ENCODE data around the gene PDCD4.
"Not testable (repeated sequence)": the region's sequence is repeated elsewhere in the genome, so short reads cannot be mapped to it uniquely, and the experiment has no call there.

The PDCD4 gene

GRCh38 chr10:110885932-110886674 is 14.4 kb downstream of the PDCD4 start:
- no peak for DNase-seq

- no peak for DNase-seq
Observed at GRCh38 chr10:110887560-110887959, 15.8 kb downstream of the PDCD4 start.

DNA sequence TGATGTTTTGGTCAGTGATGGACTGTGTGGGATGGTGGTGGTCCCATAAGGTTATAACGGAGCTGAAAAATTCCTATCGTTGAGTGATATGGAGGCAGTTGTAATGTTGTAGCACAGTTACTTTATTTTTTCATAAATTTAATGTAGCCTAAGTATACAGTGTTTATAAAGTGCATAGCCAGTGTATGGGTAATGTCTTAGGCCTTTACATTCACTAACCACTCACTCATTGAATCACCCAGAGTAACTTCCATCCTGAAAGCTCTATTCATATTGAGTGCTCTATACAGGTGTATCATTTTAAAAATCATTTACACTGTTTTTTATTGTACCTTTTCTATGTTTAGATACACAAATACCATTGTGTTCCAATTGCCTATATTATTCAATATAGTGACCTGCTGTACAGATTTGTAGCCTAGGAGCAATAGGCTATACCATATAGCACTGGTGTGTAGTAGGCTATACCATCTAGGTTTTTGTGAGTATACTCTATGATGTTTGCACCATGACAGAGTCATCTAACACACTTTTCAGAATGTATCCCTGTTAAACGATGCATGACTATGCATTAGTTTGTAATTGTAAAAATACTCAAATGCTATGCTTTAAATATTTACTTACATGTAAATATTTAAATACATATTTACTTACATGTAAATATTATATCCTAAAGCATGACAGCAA is 21.0 kb downstream of the PDCD4 start:
- DNase-seq: no peak

- DNase-seq: no peak
Observed at GRCh38 chr10:110893559-110894179, 21.9 kb downstream of the PDCD4 start.

- no peak for DNase-seq
Observed at GRCh38 chr10:110897184-110897583, 25.5 kb downstream of the PDCD4 start.

- DNase-seq: no peak
Observed at GRCh38 chr10:110898391-110898790, 26.7 kb downstream of the PDCD4 start.

- DNase-seq: no peak
Observed at GRCh38 chr10:110900983-110901382, 29.3 kb downstream of the PDCD4 start.

- DNase-seq: no peak
Observed at GRCh38 chr10:110901954-110902819, 30.5 kb downstream of the PDCD4 start.

GRCh38 chr10:110903280-110904278 is 31.9 kb downstream of the PDCD4 start:
- no peak for DNase-seq

DNA sequence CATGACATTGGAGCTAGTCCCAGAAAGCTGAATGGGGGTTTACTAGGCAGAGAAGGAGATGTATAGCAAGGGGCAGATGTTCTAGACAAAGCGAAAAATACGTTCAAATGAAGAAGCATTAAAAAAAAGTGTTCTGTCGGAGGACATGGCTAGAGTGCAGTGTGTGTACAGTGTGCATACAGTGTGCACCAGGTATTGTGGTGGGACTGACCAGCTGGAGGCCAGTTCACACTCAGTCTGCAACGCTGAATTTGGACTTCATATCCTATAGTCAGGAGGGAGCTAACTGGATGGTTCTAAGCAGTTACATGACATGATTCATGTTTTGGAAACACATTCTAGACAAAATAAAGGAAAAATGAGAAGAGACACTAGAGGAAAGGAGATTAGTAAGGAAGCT is 38.4 kb downstream of the PDCD4 start:
- no peak for DNase-seq

DNA sequence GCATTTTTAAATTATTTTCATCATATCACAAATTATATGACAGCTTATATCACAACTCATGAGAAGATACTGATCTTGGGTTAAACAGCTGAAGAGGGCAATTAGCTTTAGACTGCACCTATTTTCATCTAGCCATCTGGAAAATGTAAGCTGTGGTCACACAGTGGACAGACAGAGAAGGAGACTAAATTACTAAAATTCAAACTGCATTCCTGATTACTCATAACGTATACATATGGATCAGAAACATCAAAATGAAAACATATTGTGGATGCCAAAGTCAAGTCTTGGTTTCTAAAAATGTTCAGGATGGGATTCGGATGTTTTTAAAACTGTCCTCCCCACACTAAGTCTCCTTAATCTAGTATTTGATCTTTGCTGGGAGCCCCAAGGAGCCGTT is 40.6 kb downstream of the PDCD4 start:
- DNase-seq: no peak

GRCh38 chr10:110914431-110914830 is 42.7 kb downstream of the PDCD4 start:
- no peak for DNase-seq

DNA sequence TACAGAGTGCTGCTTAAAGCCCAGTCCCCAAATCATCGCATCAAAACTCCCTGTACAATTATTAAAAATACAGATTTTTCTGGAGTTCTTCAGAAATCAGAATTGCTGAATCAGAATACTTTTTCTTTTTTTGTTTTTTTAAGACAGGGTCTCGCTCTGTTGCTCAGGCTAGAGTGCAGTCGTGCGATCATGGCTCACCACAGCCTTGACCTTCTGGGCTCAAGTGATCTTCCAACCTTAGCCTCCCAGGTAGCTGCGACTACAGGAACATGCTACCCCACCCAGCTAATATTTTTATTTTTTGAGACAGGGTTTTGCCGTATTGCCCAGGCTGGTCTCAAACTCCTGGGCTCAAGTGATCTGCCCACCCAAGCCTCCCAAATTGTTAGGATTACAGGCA is 43.3 kb downstream of the PDCD4 start:
- no peak for DNase-seq

DNA sequence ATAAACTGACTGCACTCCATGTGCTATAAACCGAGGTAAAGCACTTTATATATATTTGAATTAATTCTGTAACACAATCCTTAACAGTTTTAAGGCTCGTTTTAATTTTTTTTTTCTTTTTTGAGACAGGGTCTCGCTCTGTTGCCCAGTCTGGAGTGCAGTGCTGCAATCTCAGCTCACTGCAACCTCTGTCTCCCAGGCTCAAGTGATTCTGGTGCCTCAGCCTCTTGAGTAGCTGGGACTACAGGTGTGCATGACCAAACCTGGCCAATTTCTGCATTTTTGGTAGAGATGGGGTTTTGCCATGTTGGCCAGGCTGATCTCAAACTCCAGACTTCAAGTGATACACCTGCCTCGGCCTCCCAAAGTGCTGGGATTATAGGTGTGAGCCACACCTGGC is 43.9 kb downstream of the PDCD4 start:
- DNase-seq: not testable (repeated sequence)

GRCh38 chr10:110916554-110917346 is 45.0 kb downstream of the PDCD4 start:
- DNase-seq: no peak

- DNase-seq: peak; percentile 89
Observed at GRCh38 chr10:110918269-110918642, 46.5 kb downstream of the PDCD4 start.

DNA sequence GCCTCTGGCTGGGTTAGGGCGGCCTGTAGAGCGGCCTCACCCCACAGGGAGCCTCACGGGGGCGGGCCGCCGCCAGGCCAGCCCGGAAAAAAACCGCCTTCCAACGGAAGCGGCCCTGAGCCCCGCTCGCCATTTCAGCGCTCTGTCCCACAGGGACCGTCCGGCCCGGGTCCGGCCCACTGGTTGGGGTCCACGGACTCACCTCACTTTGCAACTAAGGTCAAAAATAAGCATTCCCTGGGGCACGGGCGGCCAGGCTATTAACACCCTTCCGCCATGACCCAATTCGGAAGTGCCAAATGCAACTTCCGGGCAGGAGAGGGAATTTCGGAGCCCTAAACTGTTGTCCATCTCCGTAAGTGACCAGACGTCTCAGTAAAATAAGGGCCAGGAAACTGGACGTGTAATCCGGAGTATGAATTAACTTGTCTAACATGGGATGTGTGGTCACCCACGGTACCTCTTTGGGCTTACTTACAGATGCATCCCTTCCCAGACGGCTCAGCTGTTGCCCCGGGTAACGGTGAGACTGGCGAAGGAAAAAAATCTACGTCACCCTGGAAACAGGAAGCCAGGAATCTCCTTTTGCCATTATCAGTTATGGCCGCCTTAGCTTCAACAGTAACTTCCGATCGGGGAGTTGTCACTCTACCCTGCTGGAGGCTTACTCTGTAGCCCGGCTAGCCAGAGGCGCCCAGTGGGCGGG is 47.1 kb downstream of the PDCD4 start, which contains the start of gene BBIP1:
Gene BBIP1 (minus strand): TSS at position 538 of the 706 bp plus-strand sequence. CDS start 1,023 bp downstream, outside the sequence.
- no peak for DNase-seq

- DNase-seq: peak; percentile 100
Observed at GRCh38 chr10:110919349-110919931, 47.7 kb downstream of the PDCD4 start, which contains the start of gene SHOC2. SHOC2 (plus strand) TSS chr10:110919604; CDS start chr10:110964359, 44,755 bp downstream.

Data from CD4-positive, alpha-beta T cell treated with Interferon gamma for 1 hour (primary cell).